ENCODE results near the gene GUCY2C.

GUCY2C gene

GRCh38 chr12:14650789-14651188, 45.6 kb downstream of the GUCY2C start:
- Histone ChIP-seq H4K20me1 (ENCODE audit: control insufficient read depth, insufficient read depth, low read depth, low read length) (no peaks in the 10 kb centered on the region), H3K9me2 (replicated peaks; ENCODE audit: control insufficient read depth, low read length) (no peaks in the 10 kb centered on the region), H3K27ac (ENCODE audit: low read depth, low read length) (no peak overlapping the region), H3K36me3 (ENCODE audit: control insufficient read depth, low read length) (no peaks in the 10 kb centered on the region), H3K4me1 (ENCODE audit: control insufficient read depth, low read length) (peaks cover 20% of the 10 kb centered on the region), H3K4me2 (ENCODE audit: low read length) (no peak overlapping the region), H3K79me2 (ENCODE audit: control insufficient read depth, low read length) (no peaks in the 10 kb centered on the region), H3K4me3 (ENCODE audit: low read length) (no peak overlapping the region), H3F3A (ENCODE audit: control insufficient read depth, insufficient read depth) (0 out of 2 replicates have a peak, but pooled peaks cover 4% of the 10 kb centered on the region), H3K27me3 (ENCODE audit: control insufficient read depth, low read length) (no peaks in the 10 kb centered on the region), H3K9me3 (ENCODE audit: control insufficient read depth, insufficient read depth, low read length) (peaks cover 9% of the 10 kb centered on the region; the same call in 1 of the 2 replicates)
- TF ChIP-seq EZH2phosphoT487 (IDR thresholded peaks at IDR 0.05; ENCODE audit: borderline replicate concordance, low read length) (no peak), CTCF (IDR thresholded peaks at IDR 0.05; ENCODE audit: low read depth, low read length, poor library complexity, severe bottlenecking) (no peak)

GRCh38 chr12:14647028-14647750, 49.2 kb downstream of the GUCY2C start:
- Histone ChIP-seq H3K4me2 (ENCODE audit: low read length) (no peak overlapping the region), H3K9me2 (replicated peaks; ENCODE audit: control insufficient read depth, low read length) (no peaks in the 10 kb centered on the region), H3K79me2 (ENCODE audit: control insufficient read depth, low read length) (no peaks in the 10 kb centered on the region), H3K4me1 (ENCODE audit: control insufficient read depth, low read length) (peaks cover 43% of the 10 kb centered on the region), H3K27me3 (ENCODE audit: control insufficient read depth, low read length) (no peaks in the 10 kb centered on the region), H4K20me1 (ENCODE audit: control insufficient read depth, insufficient read depth, low read depth, low read length) (no peaks in the 10 kb centered on the region), H3K9me3 (ENCODE audit: control insufficient read depth, insufficient read depth, low read length) (no peaks in the 10 kb centered on the region), H3K36me3 (ENCODE audit: control insufficient read depth, low read length) (no peaks in the 10 kb centered on the region), H3F3A (ENCODE audit: control insufficient read depth, insufficient read depth) (peaks cover 19% of the 10 kb centered on the region), H3K4me3 (ENCODE audit: low read length) (no peak overlapping the region), H3K27ac (ENCODE audit: low read depth, low read length) (no peak overlapping the region)
- TF ChIP-seq EZH2phosphoT487 (IDR thresholded peaks at IDR 0.05; ENCODE audit: borderline replicate concordance, low read length) (no peak), CTCF (IDR thresholded peaks at IDR 0.05; ENCODE audit: low read depth, low read length, poor library complexity, severe bottlenecking) (no peak)

- TF ChIP-seq CTCF (IDR thresholded peaks at IDR 0.05; ENCODE audit: low read depth, low read length, poor library complexity, severe bottlenecking) (no peak), EZH2phosphoT487 (IDR thresholded peaks at IDR 0.05; ENCODE audit: borderline replicate concordance, low read length) (no peak)
- Histone ChIP-seq H3K79me2 (ENCODE audit: control insufficient read depth, low read length) (no peaks in the 10 kb centered on the region), H3K36me3 (ENCODE audit: control insufficient read depth, low read length) (no peaks in the 10 kb centered on the region), H3K4me1 (ENCODE audit: control insufficient read depth, low read length) (peaks cover 38% of the 10 kb centered on the region), H4K20me1 (ENCODE audit: control insufficient read depth, insufficient read depth, low read depth, low read length) (no peaks in the 10 kb centered on the region), H3K27ac (ENCODE audit: low read depth, low read length) (peak overlapping the region; percentile 76), H3K4me2 (ENCODE audit: low read length) (peak overlapping the region; percentile 64), H3K27me3 (ENCODE audit: control insufficient read depth, low read length) (no peaks in the 10 kb centered on the region), H3F3A (ENCODE audit: control insufficient read depth, insufficient read depth) (peaks cover 20% of the 10 kb centered on the region), H3K4me3 (ENCODE audit: low read length) (peak overlapping the region; percentile 53), H3K9me2 (replicated peaks; ENCODE audit: control insufficient read depth, low read length) (no peaks in the 10 kb centered on the region), H3K9me3 (ENCODE audit: control insufficient read depth, insufficient read depth, low read length) (no peaks in the 10 kb centered on the region)
Measured at GRCh38 chr12:14643251-14643650, 53.1 kb downstream of the GUCY2C start.
